ENCODE data around the gene CLEC2A. TPM values are rescaled to one million over a fixed set of nuclear protein-coding genes. Genes with fewer than 3 reads are reported as not detected.
"Not testable (repeated sequence)": the region's sequence is repeated elsewhere in the genome, so short reads cannot be mapped to it uniquely, and the experiment has no call there.

CLEC2A gene
- not detected for total RNA-seq
- long read RNA-seq = 0 reads

GRCh38 chr12:9932270-9932669, at the start of gene CLEC2A:
TSS of gene CLEC2A (minus strand) at chr12:9932370. CDS start at chr12:9932329, 41 bp downstream.
- ATAC-seq = no peak
- 71% methylated on average over 6 of the region's 6 CpGs for WGBS (ENCODE audit: insufficient coverage, low coverage, low lambda C conversion rate, missing lambda C conversion rate)
- Histone ChIP-seq H3K9me3 (no peaks in the 10 kb centered on the region), H3K4me1 (no peaks in the 10 kb centered on the region), H3K36me3 (no peaks in the 10 kb centered on the region), H3K27me3 (no peaks in the 10 kb centered on the region), H3K4me3 (no peak within 1 kb of the TSS), H3K27ac (no peak within 1 kb of the TSS)
- intact Hi-C loops (cut with DNase I) = no loop called here
- TF ChIP-seq POLR2A (IDR thresholded peaks at IDR 0.05) (no peak), CTCF (IDR thresholded peaks at IDR 0.05) (no peak)
- DNase-seq = no peak

GRCh38 chr12:9980126-9980525, 48.0 kb upstream of the CLEC2A start:
- no peak for ATAC-seq
- no peaks in the 10 kb centered on the region for H3K9me3 ChIP-seq
- H3K36me3 ChIP-seq = no peaks in the 10 kb centered on the region
- DNase-seq = no peak
- H3K4me1 ChIP-seq = no peaks in the 10 kb centered on the region
- 54% methylated on average over 3 of the region's 3 CpGs for WGBS (ENCODE audit: insufficient coverage, low coverage, low lambda C conversion rate, missing lambda C conversion rate)
- no peak overlapping the region for H3K27ac ChIP-seq
- intact Hi-C loops (cut with DNase I) = no loop called here
- no peak overlapping the region for H3K4me3 ChIP-seq
- H3K27me3 ChIP-seq = no peaks in the 10 kb centered on the region
- TF ChIP-seq CTCF (IDR thresholded peaks at IDR 0.05) (no peak), POLR2A (IDR thresholded peaks at IDR 0.05) (no peak)

- ATAC-seq = no peak
- TF ChIP-seq POLR2A (IDR thresholded peaks at IDR 0.05) (no peak), CTCF (IDR thresholded peaks at IDR 0.05) (no peak)
- Histone ChIP-seq H3K27me3 (no peaks in the 10 kb centered on the region), H3K9me3 (no peaks in the 10 kb centered on the region), H3K36me3 (no peaks in the 10 kb centered on the region), H3K4me3 (no peak overlapping the region), H3K4me1 (no peaks in the 10 kb centered on the region), H3K27ac (no peak overlapping the region)
- no peak for DNase-seq
- intact Hi-C loops (cut with DNase I) = no loop called here
These were observed 45.7 kb upstream of the CLEC2A start for GRCh38 chr12:9977916-9978315.

GRCh38 chr12:9976626-9977025, 44.5 kb upstream of the CLEC2A start:
- ATAC-seq; H3K4me3 ChIP-seq; intact Hi-C loops (cut with DNase I); H3K27ac ChIP-seq; H3K36me3 ChIP-seq; H3K27me3 ChIP-seq; H3K9me3 ChIP-seq; DNase-seq; H3K4me1 ChIP-seq: not testable (repeated sequence)
- 36% methylated on average over 4 of the region's 5 CpGs for WGBS (ENCODE audit: insufficient coverage, low coverage, low lambda C conversion rate, missing lambda C conversion rate)

- intact Hi-C loops (cut with DNase I) = no loop called here
These were observed 43.4 kb upstream of the CLEC2A start for GRCh38 chr12:9975614-9976013.

GRCh38 chr12:9974731-9975130, 42.6 kb upstream of the CLEC2A start:
- ATAC-seq; H3K27me3 ChIP-seq; H3K4me1 ChIP-seq; H3K27ac ChIP-seq; intact Hi-C loops (cut with DNase I); DNase-seq; H3K36me3 ChIP-seq; H3K4me3 ChIP-seq; H3K9me3 ChIP-seq: not testable (repeated sequence)
- 68% methylated on average over 2 of the region's 2 CpGs for WGBS (ENCODE audit: insufficient coverage, low coverage, low lambda C conversion rate, missing lambda C conversion rate)

More at GRCh38 chr12:9975614-9976013, 43.4 kb upstream of the CLEC2A start:
- DNase-seq (no peak), ATAC-seq (no peak)
- WGBS (ENCODE audit: insufficient coverage, low coverage, low lambda C conversion rate, missing lambda C conversion rate) = 40% methylated on average over 1 of the region's 2 CpGs
- Histone ChIP-seq H3K9me3 (no peaks in the 10 kb centered on the region), H3K4me3 (no peak overlapping the region), H3K27me3 (no peaks in the 10 kb centered on the region), H3K36me3 (no peaks in the 10 kb centered on the region), H3K4me1 (no peaks in the 10 kb centered on the region), H3K27ac (no peak overlapping the region)
- TF ChIP-seq CTCF (IDR thresholded peaks at IDR 0.05) (no peak), POLR2A (IDR thresholded peaks at IDR 0.05) (no peak)
